Adrenal gland (tissue), 12 donors: ENCODE measurements around the gene SRSF6. TPM values are rescaled to one million over a fixed set of nuclear protein-coding genes. Genes with fewer than 3 reads are reported as not detected.

Source experiments
- DNase-seq, 7 donors: peaks; one replicate each; pipeline ENCODE4 v3.0.0-alpha.2; 2019 to 2020
- H3K27ac ChIP-seq, 5 donors: fragments of 200-600 bp; sonication (generic) in 4 of 5; 1 replicate in 3 of 5; 2 replicates in 2 of 5; pipeline versions ENCODE4 v1.5.1 to v1.8.0; 2016 to 2020; ENCODE audit warnings: mild to moderate bottlenecking in 1 of 5
- H3K27me3 ChIP-seq: fragments of 200-600 bp; 2 replicates; pipeline ENCODE4 v1.8.0; 2021
- H3K36me3 ChIP-seq, 2 donors: fragments of 200-600 bp; replicated peaks in 1 of 2; 1 replicate in 1 of 2; 2 replicates in 1 of 2; pipeline versions ENCODE4 v1.5.1 to v1.8.0; 2018 to 2022
- H3K4me1 ChIP-seq, 2 donors: fragments of 200-600 bp; replicated peaks in 1 of 2; 1 replicate in 1 of 2; 2 replicates in 1 of 2; pipeline versions ENCODE4 v1.5.1 to v1.8.0; 2018 to 2021
- H3K4me3 ChIP-seq, 4 donors: fragments of 200-600 bp; sonication (generic) in 3 of 4; one replicate each; pipeline ENCODE4 v1.5.1; 2016 to 2018
- H3K9me3 ChIP-seq, 3 donors: fragments of 200-600 bp; sonication (generic) in 1 of 3; replicated peaks in 1 of 3; 1 replicate in 2 of 3; 2 replicates in 1 of 3; pipeline versions ENCODE4 v1.5.1 to v1.8.0; 2016 to 2021
- CTCF ChIP-seq, 6 experiments: fragments of 450-650 bp in 4 of 6; fragments of 200-600 bp in 2 of 6; sonication (generic) in 1 of 6; IDR thresholded peaks; 1 replicate in 5 of 6; 2 replicates in 1 of 6; pipeline versions ENCODE4 v1.5.1 to v1.8.0; 2016 to 2021; ENCODE audit warnings: antibody characterized with exemption in 6 of 6, mild to moderate bottlenecking in 2 of 6, moderate library complexity in 1 of 6
- POLR2A ChIP-seq, 2 donors: fragments of 450-650 bp; IDR thresholded peaks; one replicate each; pipeline ENCODE4 v1.6.1; 2017; ENCODE audit warnings: antibody characterized with exemption in 2 of 2, mild to moderate bottlenecking in 2 of 2, moderate library complexity in 1 of 2
- WGBS, 4 donors: extraction: QIAGEN DNeasy Blood & Tissue Kit in 2 of 4; methylation state at CpG; one replicate each; pipeline versions ENCODE4 v1.1.5 to v1.1.7; 2013 to 2017; 5-methylcytosine and 5-hydroxymethylcytosine counted together
- intact Hi-C, 2 donors: fragments of 100-400 bp; cut with DNase I; formaldehyde crosslinking; loops; one replicate each; pipeline versions ENCODE4 v1.14.1 to v1.15.0; 2022 to 2023
- polyA plus RNA-seq, 3 donors: library from polyadenylated mRNA; stranded (reverse); fragments of 200-250 nt in 2 of 3; fragments of 350-450 nt in 1 of 3; fragmentation: Illumina TruSeq in 1 of 3; extraction: RNeasy Lipid Tissue Mini Kit (QIAGEN cat#74804) in 1 of 3; gene quantifications; one replicate each; pipeline ENCODE4 v1.2.3, GENCODE V29; 2013 to 2014
- total RNA-seq, 9 donors: library from RNA; depleted of rRNA in 4 of 9; stranded (reverse); fragments of >200 nt in 4 of 9; fragments of 120-200 nt in 1 of 9; fragmentation: NEBNext Ultra II Directional in 1 of 9; extraction: Animal tissue kit (Norgen Biotek cat#: 25700) in 1 of 9; gene quantifications; one replicate each; pipeline versions ENCODE4 v1.1.0 to v1.2.4, GENCODE V29; 2013 to 2023
- donor health status: healthy with polysubstance abuse.
- donor health status: Bipolar disorder and iron deficiency.
- donor health status: DM: yes; HTN: yes; CAD: no.
- donor health status: DM: no; HTN: no; CAD: no.
- donor health status: DM: no; HTN: no; CAD: no.
- donor health status: DM: yes; HTN: yes; CAD: no.

The SRSF6 gene
- total and polyA plus RNA-seq, 12 donors, result 42.7 to 188 (median 153) TPM

- no peak overlapping the region for H3K27ac ChIP-seq
- H3K9me3 ChIP-seq, result no peaks in the 10 kb centered on the region
- no peaks in the 10 kb centered on the region for H3K27me3 ChIP-seq
- TF ChIP-seq CTCF (IDR thresholded peaks at IDR 0.05) (no peak), POLR2A (IDR thresholded peaks at IDR 0.05) (no peak)
- H3K36me3 ChIP-seq, result peaks cover 0 to 4% of the 10 kb centered on the region in 2 donors
- DNase-seq, result no peak
- intact Hi-C loops, result no loop called here
- 67 to 75% (median 73%) methylated on average over 11 of the region's 11 CpGs for WGBS, 4 donors
- H3K4me1 ChIP-seq, result peaks cover 0 to 4% of the 10 kb centered on the region in 2 donors
- no peak overlapping the region for H3K4me3 ChIP-seq
These were observed 15.1 kb downstream of the SRSF6 start for GRCh38 chr20:43472671-43473380.

GRCh38 chr20:43473381-43473704, 15.6 kb downstream of the SRSF6 start:
- Histone ChIP-seq H3K4me3 (no peak overlapping the region), H3K27ac (no peak overlapping the region), H3K4me1 (peaks cover 0 to 4% of the 10 kb centered on the region in 2 donors), H3K27me3 (no peaks in the 10 kb centered on the region), H3K9me3 (no peaks in the 10 kb centered on the region), H3K36me3 (peaks cover 0 to 4% of the 10 kb centered on the region in 2 donors)
- TF ChIP-seq POLR2A (IDR thresholded peaks at IDR 0.05) (no peak), CTCF (IDR thresholded peaks at IDR 0.05) (no peak)
- no peak for DNase-seq
- 95 to 99% (median 96%) methylated on average over 4 of the region's 4 CpGs for WGBS, 4 donors
- intact Hi-C loops, result no loop called here

GRCh38 chr20:43477193-43477592, 19.5 kb downstream of the SRSF6 start:
- 54 to 68% (median 63%) methylated on average over 3 of the region's 3 CpGs for WGBS, 4 donors
- H3K4me3 ChIP-seq, result no peak overlapping the region
- peaks cover 0 to 4% of the 10 kb centered on the region in 2 donors for H3K36me3 ChIP-seq
- intact Hi-C loops, result no loop called here
- no peaks in the 10 kb centered on the region for H3K9me3 ChIP-seq
- no peaks in the 10 kb centered on the region for H3K27me3 ChIP-seq
- H3K4me1 ChIP-seq, result peaks cover 0 to 4% of the 10 kb centered on the region in 2 donors
- no peak overlapping the region for H3K27ac ChIP-seq
- no peak for TF ChIP-seq POLR2A (IDR thresholded peaks at IDR 0.05)
- TF ChIP-seq CTCF (IDR thresholded peaks at IDR 0.05), result no peak
- no peak for DNase-seq

- no peak for TF ChIP-seq CTCF (IDR thresholded peaks at IDR 0.05)
- TF ChIP-seq POLR2A (IDR thresholded peaks at IDR 0.05), result no peak
- intact Hi-C loops, result no loop called here
- H3K4me1 ChIP-seq, result peaks cover 0 to 4% of the 10 kb centered on the region in 2 donors
These were observed 19.9 kb downstream of the SRSF6 start for GRCh38 chr20:43477619-43478018.

More at GRCh38 chr20:43477619-43478018, 19.9 kb downstream of the SRSF6 start:
- no peaks in the 10 kb centered on the region for H3K9me3 ChIP-seq
- no peaks in the 10 kb centered on the region for H3K27me3 ChIP-seq
- H3K4me3 ChIP-seq, result no peak overlapping the region
- DNase-seq, result no peak
- H3K27ac ChIP-seq, result no peak overlapping the region
- WGBS, 4 donors, result 86 to 92% (median 89%) methylated on average over 4 of the region's 4 CpGs
- peaks cover 0 to 3% of the 10 kb centered on the region in 2 donors for H3K36me3 ChIP-seq
